PC-9 (cell line): ENCODE measurements around the gene PAOX. TPM values are rescaled to one million over a fixed set of nuclear protein-coding genes. Genes with fewer than 3 reads are reported as not detected.

ENCODE experiments used
- Bru-seq: library from RNA; stranded (reverse); fragments of 400-500 nt; gene quantifications from one replicate; lab custom pipeline; 2021; lab: Mats Ljungman, UMichigan
- BruChase-seq, 2 experiments: library from RNA; stranded (reverse); fragments of 400-500 nt; gene quantifications; one replicate each; lab custom pipeline; 2021; lab: Mats Ljungman, UMichigan
- BruUV-seq: library from RNA; stranded (reverse); fragments of 400-500 nt; replicated peaks from 2 replicates; lab custom pipeline; 2021; lab: Mats Ljungman, UMichigan
- CTCF ChIA-PET: fragments of 300-600 bp; sonication (Branson Sonifier 250); formaldehyde crosslinking; loops from one replicate; lab custom pipeline; 2022; ENCODE audit warnings: antibody characterized with exemption; lab: Charles Lee
- POLR2A ChIA-PET: fragments of 300-600 bp; sonication (Branson Sonifier 250); formaldehyde crosslinking; loops from one replicate; lab custom pipeline; 2022; ENCODE audit warnings: antibody characterized with exemption; ENCODE audit not compliant: unreplicated experiment; lab: Charles Lee
- DNase-seq, 2 experiments: peaks; one replicate each; pipeline versions ENCODE4 v3.0.0 to v3.0.0-alpha.2; 2015 to 2022; ENCODE audit warnings: mixed read lengths in 1 of 2
- H2AFZ ChIP-seq: fragments of 200-600 bp; sonication (generic); 2 replicates; pipeline ENCODE4 v1.8.1; 2017; ENCODE audit warnings: antibody characterized with exemption
- H3F3A ChIP-seq: fragments of 200-600 bp; sonication (generic); 2 replicates; pipeline ENCODE4 v1.8.1; 2017; ENCODE audit warnings: antibody characterized with exemption, mild to moderate bottlenecking, low read depth; ENCODE audit not compliant: insufficient read depth
- H3K27ac ChIP-seq: fragments of 200-600 bp; sonication (generic); 2 replicates; pipeline ENCODE4 v1.6.1; 2016; ENCODE audit warnings: mixed run types
- H3K27me3 ChIP-seq: fragments of 200-600 bp; sonication (generic); 2 replicates; pipeline ENCODE4 v1.6.1; 2016; ENCODE audit warnings: low read depth, mixed run types; ENCODE audit not compliant: insufficient read depth
- H3K36me3 ChIP-seq: fragments of 200-600 bp; sonication (generic); 2 replicates; pipeline ENCODE4 v1.6.1; 2016; ENCODE audit warnings: low read depth, mixed run types
- H3K4me1 ChIP-seq: fragments of 200-600 bp; sonication (generic); replicated peaks from 2 replicates; pipeline ENCODE4 v1.6.1; 2016; ENCODE audit warnings: mixed run types; ENCODE audit not compliant: insufficient read depth
- H3K4me2 ChIP-seq: fragments of 200-600 bp; sonication (generic); 2 replicates; pipeline ENCODE4 v1.6.1; 2017; ENCODE audit warnings: mixed run types
- H3K4me3 ChIP-seq: fragments of 200-600 bp; sonication (generic); 2 replicates; pipeline ENCODE4 v1.6.1; 2016; ENCODE audit warnings: mixed run types
- H3K79me2 ChIP-seq: fragments of 200-600 bp; sonication (generic); 2 replicates; pipeline ENCODE4 v1.6.1; 2017; ENCODE audit warnings: low read depth, mixed run types
- H3K9me2 ChIP-seq: fragments of 200-600 bp; sonication (generic); 2 replicates; pipeline ENCODE4 v1.8.1; 2017; ENCODE audit warnings: mild to moderate bottlenecking; ENCODE audit not compliant: insufficient read depth
- H3K9me3 ChIP-seq: fragments of 200-600 bp; sonication (generic); 2 replicates; pipeline ENCODE4 v1.8.1; 2016; ENCODE audit warnings: low read depth; ENCODE audit not compliant: insufficient read depth
- H4K20me1 ChIP-seq: fragments of 200-600 bp; sonication (generic); 2 replicates; pipeline ENCODE4 v1.8.1; 2017; ENCODE audit not compliant: insufficient read depth
- CTCF ChIP-seq: fragments of 200-600 bp; sonication (generic); conservative IDR thresholded peaks from 2 replicates; pipeline ENCODE4 v1.6.1; 2017; ENCODE audit warnings: mixed run types, antibody characterized with exemption, mild to moderate bottlenecking, moderate library complexity
- EZH2 ChIP-seq: fragments of 200-600 bp; sonication (generic); IDR thresholded peaks from 2 replicates; pipeline ENCODE4 v1.8.0; 2017; ENCODE audit warnings: antibody characterized with exemption, low read depth
- intact Hi-C: fragments of 100-400 bp; cut with micrococcal nuclease; formaldehyde crosslinking; loops from one replicate; pipeline ENCODE4 v1.10.0; 2022; ENCODE audit not compliant: unreplicated experiment
- long read RNA-seq: library from polyadenylated mRNA; stranded (forward); transcript quantifications from one replicate; pipeline ENCODE4 v2.0.0, GENCODE V29; 2022
- total RNA-seq: library from RNA; stranded (reverse); gene quantifications from 2 replicates; pipeline ENCODE4 v1.2.3, GENCODE V29; 2021

The PAOX gene
- total RNA-seq (5.7 and 9.5 TPM in 2 replicates), Bru-seq, nascent RNA (percentile 46 among the genes with signal in this experiment), BruChase-seq, experiment 1, labeled RNA remaining after a 2-hour chase (percentile 44 among the genes with signal in this experiment), BruChase-seq, experiment 2, labeled RNA remaining after a 6-hour chase (percentile 40 among the genes with signal in this experiment)
- long read RNA-seq, transcript PAOX-201 (7 exons, 1,858 nt), result major isoform, 7 of 9 reads
- long read RNA-seq, partial matches to known transcripts, result 2 of 9 reads
- long read RNA-seq, other reads (novel, unspliced or antisense), result 0 of 9 reads

- DNase-seq, result peak in 1 of 2 experiments; percentile 55
- Histone ChIP-seq H3K27ac (no peak within 1 kb of the TSS), H3F3A (no peaks in the 10 kb centered on the region), H3K27me3 (no peaks in the 10 kb centered on the region), H3K4me1 (no peaks in the 10 kb centered on the region), H4K20me1 (no peaks in the 10 kb centered on the region), H3K36me3 (no peaks in the 10 kb centered on the region), H2AFZ (peak within 1 kb of the TSS; percentile 89), H3K4me3 (peak within 1 kb of the TSS; percentile 64), H3K9me2 (no peaks in the 10 kb centered on the region), H3K79me2 (no peaks in the 10 kb centered on the region), H3K4me2 (peak within 1 kb of the TSS; percentile 93), H3K9me3 (no peaks in the 10 kb centered on the region)
- intact Hi-C loops, result loop anchor here (2.0 to 10.0 kb wide), 2 partner anchors 16 to 146 kb away; partner anchors contain the start of genes CYP2E1 and MTG1
- no TSS peak for BruUV-seq
- ChIA-PET POLR2A (no interaction called here), CTCF (interaction anchor here (0.6 kb wide), 1 partner anchor 122 kb away, joined by 11 read pairs; no protein-coding TSS in a partner anchor)
- no peak for TF ChIP-seq EZH2
- TF ChIP-seq CTCF, result no peak
These were observed at the start of gene PAOX for GRCh38 chr10:133379152-133379800. PAOX (plus strand) TSS chr10:133379262; CDS start chr10:133379317, 55 bp downstream.

- peak overlapping the region; percentile 45; the same call in 1 of the 2 replicates for H3K4me3 ChIP-seq
- POLR2A ChIA-PET, result no interaction called here
These were observed 49.4 kb upstream of the PAOX start for GRCh38 chr10:133329491-133330202.

More at GRCh38 chr10:133329491-133330202, 49.4 kb upstream of the PAOX start:
- H3K27ac ChIP-seq, result no peak overlapping the region
- H4K20me1 ChIP-seq, result no peaks in the 10 kb centered on the region
- H3K79me2 ChIP-seq, result no peaks in the 10 kb centered on the region
- H3F3A ChIP-seq, result no peaks in the 10 kb centered on the region
- TF ChIP-seq EZH2 (no peak), CTCF (peak; percentile 90)
- no peaks in the 10 kb centered on the region for H3K9me2 ChIP-seq
- BruUV-seq, result no TSS peak
- no peaks in the 10 kb centered on the region for H3K4me1 ChIP-seq
- peak overlapping the region; percentile 83 for H3K4me2 ChIP-seq
- CTCF ChIA-PET, result interaction anchor here (0.9 to 1.2 kb wide), 2 partner anchors 16 to 24 kb away, joined by 3 to 6 read pairs; no protein-coding TSS in a partner anchor
- 0 out of 2 replicates have a peak overlapping the region, but pooled peaks have one; percentile 58 for H2AFZ ChIP-seq
- no peaks in the 10 kb centered on the region for H3K9me3 ChIP-seq
- H3K27me3 ChIP-seq, result peaks cover 15% of the 10 kb centered on the region
- intact Hi-C loops, result loop anchor here (10.0 kb wide), 3 partner anchors 65 to 425 kb away; partner anchors contain the start of genes CYP2E1 and MTG1
- DNase-seq, result peak; percentile 54 to 73
- no peaks in the 10 kb centered on the region for H3K36me3 ChIP-seq
